Astrocyte of the cerebellum (primary cell): ENCODE data around the gene HPDL.
"Not testable (repeated sequence)": the region's sequence is repeated elsewhere in the genome, so short reads cannot be mapped to it uniquely, and the experiment has no call there.

ENCODE experiments used
- DNase-seq: peaks from one replicate; pipeline ENCODE4 v3.0.0-alpha.2; 2011; ENCODE audit warnings: low read depth
- H3K4me3 ChIP-seq: 2 replicates; pipeline ENCODE4 v1.5.1; 2011; ENCODE audit warnings: mild to moderate bottlenecking, low read depth, low read length, moderate library complexity
- CTCF ChIP-seq: IDR thresholded peaks from 2 replicates; pipeline ENCODE4 v1.5.1; 2012; ENCODE audit warnings: low read length, low read depth, moderate library complexity, mild to moderate bottlenecking; ENCODE audit errors: missing control alignments
- in situ Hi-C: cut with HindIII; loops from 2 replicates; pipeline ENCODE4 v1.10.0; 2017; ENCODE audit warnings: low sequenced_read_pairs

Gene HPDL

GRCh38 chr1:45326627-45327623 lies at the start of gene HPDL:
Gene HPDL, plus strand, starts transcription at chr1:45326895. Its CDS starts 254 bp downstream, at chr1:45327149.
- TF ChIP-seq CTCF, result no peak
- no peak for DNase-seq
- in situ Hi-C loops, result no loop called here
- H3K4me3 ChIP-seq, result peak within 1 kb of the TSS; percentile 47

- DNase-seq, result peak; percentile 4
Observed at GRCh38 chr1:45282351-45282750, 44.3 kb upstream of the HPDL start.

GRCh38 chr1:45284858-45285257 lies 41.8 kb upstream of the HPDL start:
- DNase-seq, H3K4me3 ChIP-seq, in situ Hi-C loops: not testable (repeated sequence)

More at GRCh38 chr1:45282351-45282750, 44.3 kb upstream of the HPDL start:
- no peak for TF ChIP-seq CTCF
- H3K4me3 ChIP-seq, result no peak overlapping the region
- in situ Hi-C loops, result no loop called here

GRCh38 chr1:45286521-45286920 lies 40.2 kb upstream of the HPDL start:
- H3K4me3 ChIP-seq, DNase-seq, in situ Hi-C loops: not testable (repeated sequence)

GRCh38 chr1:45291002-45291401 lies 35.7 kb upstream of the HPDL start:
- H3K4me3 ChIP-seq, in situ Hi-C loops, DNase-seq: not testable (repeated sequence)

- H3K4me3 ChIP-seq, result no peak overlapping the region
- no peak for DNase-seq
- in situ Hi-C loops, result no loop called here
- no peak for TF ChIP-seq CTCF
Observed at GRCh38 chr1:45291716-45292115, 35.0 kb upstream of the HPDL start.

GRCh38 chr1:45297666-45298356 lies 28.9 kb upstream of the HPDL start:
- H3K4me3 ChIP-seq, result no peak overlapping the region
- no peak for TF ChIP-seq CTCF
- DNase-seq, result no peak
- in situ Hi-C loops, result no loop called here

- DNase-seq, result no peak
- TF ChIP-seq CTCF, result no peak
- in situ Hi-C loops, result no loop called here
- no peak overlapping the region for H3K4me3 ChIP-seq
Observed at GRCh38 chr1:45299296-45299695, 27.4 kb upstream of the HPDL start.
